GM19240 (cell line): ENCODE data around the gene GNPTAB.
"Not testable (repeated sequence)": the region's sequence is repeated elsewhere in the genome, so short reads cannot be mapped to it uniquely, and the experiment has no call there.

Experiments
- DNase-seq: peaks from one replicate; pipeline ENCODE4 v3.0.0; 2011; ENCODE audit warnings: low spot score; ENCODE audit not compliant: insufficient read length

Gene GNPTAB

DNA sequence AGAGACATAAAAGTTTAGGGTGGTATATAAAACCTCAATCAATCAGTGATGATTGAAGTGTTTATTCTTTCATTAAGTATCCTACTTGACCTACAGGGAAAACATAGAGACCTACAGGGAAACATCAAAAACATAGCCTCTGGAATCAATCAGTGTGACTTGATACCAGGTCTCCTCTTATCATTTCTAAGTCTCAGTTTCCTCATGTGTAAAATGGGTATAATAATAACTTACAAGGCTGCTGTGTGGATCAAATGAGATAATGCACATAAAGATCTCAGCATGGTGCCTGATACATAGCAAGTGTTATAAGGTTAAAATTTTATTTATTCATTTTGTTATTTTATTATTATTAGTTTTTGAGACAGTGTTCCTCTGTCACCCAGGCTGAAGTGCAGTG, 22.2 kb upstream of the GNPTAB start:
- DNase-seq, result no peak

DNA sequence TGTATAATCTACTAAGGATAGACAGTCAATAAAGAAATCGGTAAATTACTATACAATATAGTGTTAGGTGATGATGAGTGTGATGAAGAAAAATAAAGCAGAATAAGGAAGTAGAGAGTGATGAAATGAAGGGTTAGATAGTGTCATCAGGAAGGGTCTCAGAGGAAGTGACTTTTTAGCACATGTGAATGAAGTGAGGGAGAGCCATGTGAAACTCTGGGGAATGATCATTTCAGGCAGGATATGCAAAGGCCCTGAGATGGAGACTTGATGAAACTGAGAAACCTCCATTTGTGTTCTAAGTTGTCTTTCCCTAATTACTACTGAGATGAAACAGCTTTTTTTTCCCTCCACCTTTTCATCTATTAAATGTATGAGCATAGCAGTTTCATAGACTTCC, 19.4 kb upstream of the GNPTAB start:
- no peak for DNase-seq

DNA sequence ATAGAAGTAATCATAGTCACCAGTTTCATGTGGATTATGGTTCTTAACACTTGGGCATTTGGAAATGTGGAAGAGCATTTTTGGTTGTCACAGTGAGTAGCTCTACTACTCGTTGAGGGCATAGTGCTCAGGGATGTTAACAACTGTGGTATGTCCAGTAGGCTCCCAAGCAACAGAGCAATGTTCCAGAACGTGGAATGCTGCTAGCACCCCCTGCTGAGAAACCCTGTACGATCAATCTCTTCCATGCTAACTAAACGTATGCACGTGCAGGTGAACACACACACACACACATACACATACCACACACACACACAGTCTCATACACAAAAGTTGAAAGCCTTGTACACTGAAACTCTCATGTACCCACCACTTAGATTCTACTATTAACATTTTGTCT, 16.6 kb upstream of the GNPTAB start:
- no peak for DNase-seq

DNA sequence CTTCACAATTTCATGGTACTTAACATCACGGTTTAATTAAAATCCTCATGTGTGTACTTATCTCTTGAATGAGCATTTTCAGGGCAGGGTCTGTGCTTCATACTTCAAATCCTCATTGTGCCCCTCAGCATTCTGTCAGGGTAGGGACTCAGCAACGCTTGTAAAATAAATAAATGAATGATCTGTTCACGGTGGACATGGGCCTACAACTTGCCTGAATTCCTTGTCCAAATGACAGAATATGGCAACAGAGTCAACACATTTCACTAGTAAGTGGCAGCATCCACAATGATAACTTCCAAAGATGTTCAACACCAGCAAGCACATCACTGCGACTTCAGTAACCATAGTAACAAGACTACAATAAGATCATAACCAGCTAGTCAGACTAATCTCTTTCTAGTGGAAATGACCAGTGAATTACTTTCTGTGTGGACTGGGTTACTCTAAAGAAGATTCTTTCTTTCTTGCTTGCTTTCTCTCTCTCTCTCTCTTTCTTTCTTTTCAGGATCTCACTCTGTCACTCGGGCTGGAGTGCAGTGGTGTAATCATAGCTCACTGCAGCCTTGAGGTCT, 14.5 kb upstream of the GNPTAB start:
- DNase-seq, result no peak

DNA sequence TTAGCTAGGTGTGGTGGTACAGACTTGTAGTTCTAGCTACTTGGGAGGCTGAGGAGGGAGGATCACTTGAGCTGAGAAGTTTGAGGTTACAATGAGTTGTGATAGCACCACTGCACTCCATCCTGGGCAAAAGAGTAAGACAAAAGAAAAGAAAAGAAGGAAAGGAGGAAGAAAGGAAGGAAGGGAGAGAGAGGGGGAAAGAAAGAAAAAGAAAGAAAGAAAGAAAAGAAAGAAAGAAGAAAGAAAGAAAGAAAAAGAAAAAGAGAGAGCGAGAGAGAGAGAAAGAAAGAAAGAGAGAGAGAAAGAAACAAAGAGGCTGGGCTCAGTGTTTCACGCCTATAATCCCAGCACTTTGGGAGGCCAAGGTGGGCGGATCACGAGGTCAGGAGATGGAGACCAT, 10.3 kb upstream of the GNPTAB start:
- no peak for DNase-seq

DNA sequence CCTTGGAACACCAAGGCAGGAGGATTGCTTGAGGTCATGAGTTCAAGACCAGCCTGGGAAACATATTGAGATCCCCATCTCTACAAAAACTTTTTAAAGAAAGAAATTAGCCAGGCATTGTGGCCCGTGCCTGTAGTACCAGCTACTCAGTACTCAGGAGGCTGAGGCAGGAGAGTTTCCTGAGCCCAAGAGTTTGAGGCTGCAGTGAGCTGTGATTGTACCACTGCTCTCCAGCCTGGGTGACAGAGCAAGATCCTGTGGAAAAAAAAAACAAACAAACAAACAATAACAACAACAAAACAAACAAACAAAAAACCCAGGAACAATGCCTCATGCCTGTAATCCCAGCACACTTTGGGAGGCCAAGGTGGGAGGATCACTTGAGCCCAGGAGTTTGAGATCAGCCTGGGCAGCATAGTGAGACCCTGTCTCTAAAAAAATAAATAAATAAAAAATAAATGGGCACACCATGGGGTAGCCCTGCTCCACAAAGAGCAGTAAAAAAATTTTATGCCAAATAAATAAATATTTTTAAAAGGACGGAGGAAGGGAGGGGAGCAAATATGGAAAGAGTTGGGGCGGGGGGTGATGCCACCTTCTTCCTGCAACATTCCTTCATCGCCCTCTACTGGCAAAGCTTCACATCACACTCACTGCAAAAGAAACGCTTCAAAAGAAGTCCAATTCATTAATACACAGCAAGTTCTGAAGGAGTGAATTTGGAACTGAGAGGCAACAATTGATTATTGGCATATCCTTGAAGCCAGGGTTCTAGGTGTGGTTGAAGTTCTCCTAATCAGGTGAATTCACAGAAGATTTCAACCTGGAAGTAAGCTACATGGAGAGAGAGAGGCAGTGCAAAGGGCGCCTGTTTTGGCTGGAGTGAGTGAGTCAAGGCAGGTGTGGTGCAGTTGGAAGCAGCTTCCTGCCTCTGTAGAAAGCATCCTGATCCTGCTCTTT, 8.8 kb upstream of the GNPTAB start:
- DNase-seq, result peak; percentile 28

DNA sequence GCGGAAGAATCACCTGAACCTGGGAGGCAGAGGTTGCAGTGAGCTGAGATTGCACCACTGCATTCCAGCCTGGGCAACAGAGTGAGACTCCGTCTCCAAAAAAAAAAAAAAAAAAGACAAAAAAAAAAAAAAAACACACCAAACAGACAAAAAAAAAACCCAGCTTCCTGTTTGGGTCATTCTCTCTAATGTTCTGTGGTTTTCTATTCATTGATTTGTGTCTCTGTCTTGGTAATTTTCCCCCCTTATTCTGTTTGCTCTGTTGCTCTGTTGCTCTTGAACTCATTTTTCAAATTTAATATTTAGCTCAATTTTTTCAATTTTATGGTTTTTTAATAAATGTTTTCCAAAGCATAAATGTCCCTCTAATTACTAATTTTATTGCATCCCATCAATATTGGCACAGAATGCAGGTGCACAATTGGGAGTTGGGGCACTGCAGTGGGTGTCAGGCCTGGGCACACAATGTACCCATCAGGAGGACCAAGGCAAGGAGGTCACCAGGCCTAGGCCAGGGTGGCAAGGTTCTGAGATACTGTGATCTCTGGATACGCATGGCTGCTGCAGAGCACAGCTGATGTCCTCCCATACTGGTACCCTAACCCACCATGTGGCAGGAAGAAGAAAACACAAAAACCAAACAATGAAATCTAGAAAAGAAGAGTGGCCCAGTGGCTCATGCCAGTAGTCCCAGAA, 8.0 kb upstream of the GNPTAB start:
- no peak for DNase-seq

DNA sequence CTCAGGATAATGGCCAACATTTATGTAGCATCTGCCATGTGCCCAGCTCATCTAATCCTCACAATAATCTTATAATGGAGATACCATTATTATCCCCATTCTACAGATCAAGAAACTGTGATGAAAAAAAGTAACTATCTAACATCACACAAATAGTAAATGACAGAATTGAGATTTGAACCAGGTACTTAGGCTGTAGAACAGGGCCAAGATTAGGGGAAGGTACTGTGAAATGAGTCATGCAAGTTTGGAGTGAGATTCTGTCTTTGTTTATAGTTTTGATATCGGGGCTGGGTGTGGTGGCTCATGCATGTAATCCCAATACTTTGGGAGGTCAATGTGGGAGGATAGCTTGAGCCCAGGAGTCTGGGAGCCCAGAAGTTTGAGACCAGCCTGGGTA, 1.3 kb upstream of the GNPTAB start:
- no peak for DNase-seq

DNA sequence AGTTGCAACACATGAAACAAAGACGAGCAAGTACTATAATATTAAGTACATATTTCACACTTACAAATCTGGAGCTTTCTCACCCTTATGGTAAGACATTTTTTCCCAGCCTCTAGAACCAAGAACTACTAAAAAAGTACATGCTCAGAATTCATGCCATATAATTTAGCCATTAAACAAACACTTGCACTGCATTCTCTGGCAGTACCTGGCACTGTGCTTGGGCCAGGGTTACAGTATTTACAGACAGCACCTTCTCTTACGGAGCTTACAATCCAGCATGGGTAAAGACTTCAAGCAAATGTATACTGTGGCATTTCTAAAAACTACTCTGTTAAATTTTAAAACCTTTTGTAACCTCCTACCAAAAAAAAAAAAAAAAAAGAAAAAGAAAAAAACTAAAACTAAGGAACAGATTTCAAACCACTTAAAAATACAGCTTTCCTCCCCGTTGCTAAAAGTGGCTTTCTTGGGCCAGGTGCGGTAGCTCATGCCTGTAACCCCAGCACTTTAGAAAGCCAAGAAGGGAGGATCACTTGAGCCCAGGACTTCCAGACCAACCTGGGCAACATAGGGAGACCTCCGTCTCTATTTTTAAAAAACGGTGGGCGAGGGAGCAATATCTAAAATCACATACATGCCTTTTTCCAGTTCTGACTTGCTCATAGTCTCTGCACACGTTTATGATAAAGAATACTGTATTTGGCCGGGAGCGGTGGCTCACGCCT, 956 bp downstream of the GNPTAB start:
- DNase-seq, result no peak

DNA sequence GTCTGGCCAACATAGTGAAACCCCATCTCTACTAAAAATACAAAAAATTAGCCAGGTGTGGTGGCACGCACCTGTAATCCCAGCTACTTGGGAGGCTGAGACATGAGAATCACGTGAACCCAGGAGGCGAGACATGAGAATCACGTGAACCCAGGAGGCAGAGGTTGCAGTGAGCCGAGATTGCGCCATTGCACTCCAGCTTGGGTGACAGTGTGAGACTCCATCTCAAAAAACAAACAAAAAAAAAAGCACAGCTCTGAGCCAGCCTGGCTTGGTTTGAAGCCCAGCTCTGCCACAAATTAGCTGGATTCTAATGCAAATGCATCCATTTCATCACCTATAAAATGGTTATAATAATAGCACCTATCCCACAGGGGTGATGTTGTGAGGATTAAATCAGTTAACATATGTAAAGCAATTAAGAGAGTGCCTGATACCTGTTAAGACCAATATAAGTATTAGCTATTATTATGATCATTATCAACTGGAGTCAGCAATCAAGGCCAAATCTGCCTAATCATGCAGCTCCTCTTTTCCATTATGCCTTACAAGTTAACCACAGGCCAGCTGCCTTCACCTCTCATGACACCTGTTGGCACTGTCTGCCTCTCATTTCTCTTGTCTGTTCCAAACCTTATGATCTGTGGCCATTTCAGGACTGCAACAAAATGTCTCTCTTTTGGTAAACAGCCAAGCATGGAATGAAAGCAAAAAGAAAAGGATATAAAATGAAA, 2.1 kb downstream of the GNPTAB start:
- DNase-seq, result no peak

DNA sequence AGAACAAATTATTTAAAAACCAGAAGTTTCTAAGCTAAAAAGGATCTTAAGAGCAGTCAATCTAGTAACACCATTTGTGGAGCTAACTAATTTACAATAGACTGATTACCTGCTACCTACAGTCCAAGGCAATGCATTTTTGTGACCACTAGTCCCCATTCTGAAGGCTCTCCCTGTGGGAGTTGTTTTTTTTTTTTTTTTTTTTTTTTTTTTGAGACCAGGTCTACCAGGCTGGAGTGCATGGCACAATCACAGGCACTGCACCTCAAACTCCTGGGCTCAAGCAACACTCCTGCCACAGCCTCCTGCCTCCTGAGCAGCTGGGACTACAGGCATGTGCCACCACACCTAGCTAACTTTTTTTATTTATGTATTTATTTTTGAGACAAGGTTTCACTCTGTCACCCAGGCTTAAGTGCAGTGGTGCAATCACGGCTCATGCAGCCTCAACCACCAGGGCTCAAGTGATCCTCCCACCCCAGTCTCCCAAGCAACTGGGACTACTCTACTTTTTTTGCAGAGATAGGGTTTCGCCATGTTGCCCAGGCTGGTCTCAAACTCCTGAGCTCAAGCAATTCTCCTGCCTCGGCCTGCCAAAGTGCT, 3.9 kb downstream of the GNPTAB start:
- no peak for DNase-seq

DNA sequence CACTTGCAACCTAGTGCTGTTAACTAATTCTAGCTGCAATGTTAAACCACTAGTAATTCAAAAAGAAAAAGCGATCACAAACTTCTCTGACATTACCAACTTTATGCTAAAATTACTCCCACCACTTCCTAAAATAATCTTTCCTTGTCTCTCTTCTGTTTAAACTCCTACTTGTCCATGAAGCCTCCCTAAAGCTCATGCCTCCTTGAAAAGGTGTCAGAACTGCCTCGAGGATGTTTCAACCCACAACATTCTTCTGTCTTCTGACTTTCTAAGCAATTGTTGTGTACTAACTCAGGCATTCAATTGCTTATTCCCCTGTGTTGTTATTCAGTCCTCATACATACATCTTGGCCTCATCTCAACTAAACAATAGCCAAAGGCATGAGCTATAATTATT, 5.9 kb downstream of the GNPTAB start:
- no peak for DNase-seq

DNA sequence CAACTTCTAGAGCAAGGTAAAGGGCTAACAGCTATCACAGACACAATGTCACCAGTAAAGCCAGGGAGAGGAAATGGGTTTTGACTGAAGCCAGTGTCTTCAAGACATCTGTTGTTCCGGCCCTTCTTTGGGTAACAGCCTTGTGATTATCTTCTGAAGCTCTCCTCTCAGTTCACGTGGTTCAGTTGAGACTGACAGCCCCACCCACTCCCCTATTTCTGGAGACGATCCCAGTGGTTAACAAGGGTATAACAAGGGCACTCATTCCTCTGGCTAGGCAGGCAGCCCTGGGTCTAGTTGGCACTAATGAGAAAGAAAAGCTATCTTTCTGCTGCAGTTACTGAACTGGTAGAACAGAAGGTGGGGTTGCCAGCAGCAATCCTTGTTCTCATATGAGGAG, 6.9 kb downstream of the GNPTAB start:
- DNase-seq, result peak; percentile 20

DNA sequence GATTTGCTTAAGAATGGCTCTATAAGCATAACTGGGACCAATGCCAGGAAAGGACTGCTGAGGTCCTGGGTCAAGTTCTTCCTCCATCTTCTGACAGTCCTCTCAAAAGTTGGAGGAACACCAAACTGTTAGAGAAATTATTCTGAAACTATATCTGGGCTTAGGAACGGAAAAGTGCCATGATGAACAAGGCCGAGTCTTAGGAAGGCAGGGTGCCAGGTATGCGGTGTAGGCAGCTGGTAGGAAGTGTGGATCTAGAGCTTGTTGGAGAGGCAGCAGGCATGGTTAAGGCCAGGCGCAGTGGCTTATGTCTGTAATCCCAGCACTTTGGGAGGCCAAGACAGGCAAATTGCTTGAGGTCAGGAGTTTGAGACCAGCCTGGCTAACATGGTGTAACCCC, 7.7 kb downstream of the GNPTAB start:
- DNase-seq, result no peak

DNA sequence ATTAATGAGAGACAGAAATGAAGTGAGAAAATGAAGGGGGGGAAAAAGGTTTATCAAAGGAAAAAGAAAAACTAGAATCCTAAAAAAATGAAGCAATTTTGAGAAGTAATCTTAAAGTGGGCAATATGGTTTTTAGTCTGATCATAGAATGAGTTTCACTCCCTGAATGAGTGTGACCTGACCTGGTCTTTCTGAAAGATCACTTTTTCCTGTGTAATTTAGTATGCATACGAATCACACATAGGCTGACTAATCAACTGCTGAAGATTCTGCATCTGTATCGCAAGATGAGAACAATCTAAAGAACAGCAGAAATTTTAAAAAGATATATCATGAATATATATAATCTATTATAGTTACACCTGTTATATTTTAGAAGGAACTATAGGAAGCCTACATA, 11.3 kb downstream of the GNPTAB start:
- no peak for DNase-seq

DNA sequence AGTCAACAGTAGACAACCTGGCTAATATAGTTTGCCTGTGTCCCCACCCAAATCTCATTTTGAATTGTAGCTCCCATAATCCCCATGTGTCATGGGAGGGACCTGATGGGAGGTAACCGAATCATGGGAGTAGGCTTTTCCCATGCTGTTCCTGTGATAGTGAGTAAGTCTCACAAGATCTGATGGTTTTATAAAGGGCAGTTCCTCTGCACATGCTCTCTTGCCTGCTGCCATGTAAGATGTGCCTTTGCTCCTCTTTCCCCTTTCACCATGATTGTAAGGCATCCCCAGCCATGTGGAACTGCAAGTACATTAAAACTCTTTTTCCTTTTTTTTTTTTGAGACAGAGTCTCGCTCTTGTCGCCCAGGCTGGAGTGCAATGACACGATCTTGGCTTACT, 12.1 kb downstream of the GNPTAB start:
- not testable (repeated sequence) for DNase-seq

DNA sequence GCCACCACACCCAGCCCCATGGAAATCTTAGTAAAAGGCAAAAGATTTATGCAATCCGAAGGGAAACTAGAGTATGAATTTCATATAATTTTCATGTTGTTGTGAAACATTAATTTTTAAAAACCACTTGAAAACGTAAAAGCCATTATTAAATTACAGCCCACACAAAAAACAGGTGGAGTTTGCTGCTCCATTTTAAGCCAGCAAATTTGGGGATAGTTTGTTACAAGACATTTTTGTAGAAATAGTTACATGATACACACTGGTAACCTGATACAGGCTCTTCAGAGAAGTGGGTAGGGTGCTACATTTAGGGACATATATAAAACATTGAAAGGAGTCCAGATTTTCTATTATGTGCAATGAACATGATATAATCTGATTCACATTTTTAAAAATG, 17.6 kb downstream of the GNPTAB start:
- DNase-seq, result no peak

DNA sequence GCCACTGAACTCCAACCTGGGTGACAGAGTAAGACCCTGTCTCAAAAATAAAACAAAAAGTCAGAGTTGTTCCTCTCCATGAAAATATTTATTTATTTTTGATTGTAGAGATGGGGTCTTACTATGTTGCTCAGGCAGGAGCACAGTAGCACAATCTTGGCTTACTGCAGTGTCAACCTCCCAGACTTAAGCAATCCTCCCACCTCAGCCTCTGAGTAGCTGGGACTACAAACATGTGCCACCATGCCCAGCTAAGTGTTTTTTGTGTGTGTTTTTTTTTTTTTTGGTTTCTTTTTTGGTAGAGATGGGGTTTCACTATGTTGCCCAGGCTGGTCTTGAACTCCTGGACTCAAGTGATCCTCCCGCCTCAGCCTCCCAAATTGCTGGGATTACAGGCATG, 18.0 kb downstream of the GNPTAB start:
- DNase-seq, result not testable (repeated sequence)

DNA sequence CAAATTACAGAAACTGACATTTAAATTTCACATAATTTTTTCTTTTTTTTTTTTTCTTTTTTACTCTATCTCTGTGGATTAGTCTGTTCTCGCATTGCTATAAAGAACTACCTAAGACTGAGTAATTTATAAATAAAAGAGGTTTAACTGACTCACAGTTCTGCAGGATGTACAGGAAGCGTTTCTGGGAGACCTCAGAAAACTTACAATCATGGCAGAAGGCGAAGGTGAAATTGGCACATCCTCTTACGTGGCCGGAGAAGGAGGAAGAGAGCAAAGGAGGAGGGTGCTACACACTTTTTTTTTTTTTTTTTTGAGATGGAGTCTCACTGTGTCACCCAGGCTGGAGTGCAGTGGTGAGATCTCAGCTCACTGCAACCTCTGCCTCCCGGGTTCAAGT, 19.4 kb downstream of the GNPTAB start:
- not testable (repeated sequence) for DNase-seq

DNA sequence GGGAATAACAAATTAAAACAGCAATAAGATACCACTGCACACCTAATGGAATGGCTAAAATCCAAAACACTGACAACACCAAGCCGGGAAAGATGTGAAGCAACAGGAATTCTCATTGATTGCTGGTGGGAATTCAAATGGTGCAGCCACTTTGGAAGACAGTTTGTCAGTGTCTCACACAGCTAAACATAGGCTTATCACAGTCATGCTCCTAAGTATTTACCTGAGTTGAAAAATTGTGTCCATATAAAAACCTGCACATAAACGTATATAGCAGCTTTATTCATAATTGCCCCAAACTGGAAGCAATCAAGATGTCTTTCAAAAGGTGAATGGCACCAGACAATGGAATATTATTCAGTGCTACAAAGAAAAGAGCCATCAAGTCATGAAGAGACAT, 21.6 kb downstream of the GNPTAB start:
- no peak for DNase-seq

DNA sequence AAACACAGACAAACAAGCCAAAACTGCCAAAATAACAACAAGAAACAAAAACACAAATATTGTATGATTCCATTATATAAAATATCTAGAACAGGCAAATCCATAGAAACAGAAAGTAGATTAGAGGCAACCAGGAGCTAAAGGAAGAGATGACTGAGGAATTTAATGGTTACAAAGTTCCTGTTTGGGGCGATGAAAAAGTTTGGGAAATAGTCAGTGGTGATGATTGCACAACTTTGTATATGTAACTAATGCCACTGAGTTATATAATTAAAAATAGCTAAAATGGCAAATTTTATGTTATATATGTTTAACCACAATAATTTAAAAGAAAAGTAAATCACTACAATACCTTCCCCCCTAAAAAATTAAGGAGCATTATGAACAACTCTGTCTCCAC, 24.5 kb downstream of the GNPTAB start:
- DNase-seq, result no peak
